Urinary bladder (tissue), 4 donors: ENCODE results near the gene ADPRHL1. TPM values are rescaled to one million over a fixed set of nuclear protein-coding genes. Genes with fewer than 3 reads are reported as not detected.
"Not testable (repeated sequence)": the region's sequence is repeated elsewhere in the genome, so short reads cannot be mapped to it uniquely, and the experiment has no call there.

Experiments used
- DNase-seq: peaks from one replicate; pipeline ENCODE4 v3.0.0-alpha.2; 2015; ENCODE audit errors: extremely low spot score
- H3K27ac ChIP-seq: one replicate; pipeline ENCODE4 v1.5.1; 2013; ENCODE audit warnings: low read depth, mild to moderate bottlenecking, moderate library complexity
- H3K36me3 ChIP-seq: one replicate; pipeline ENCODE4 v1.6.1; 2013; ENCODE audit warnings: mild to moderate bottlenecking, moderate library complexity; ENCODE audit not compliant: insufficient read depth
- H3K4me1 ChIP-seq: one replicate; pipeline ENCODE4 v1.6.1; 2013; ENCODE audit warnings: mild to moderate bottlenecking, moderate library complexity; ENCODE audit not compliant: insufficient read depth
- H3K4me3 ChIP-seq: one replicate; pipeline ENCODE4 v1.5.1; 2013; ENCODE audit warnings: low read depth, low read length
- WGBS: extraction: QIAGEN DNeasy Blood & Tissue Kit; methylation state at CpG from one replicate; pipeline ENCODE4 v1.1.7; 2013; 5-methylcytosine and 5-hydroxymethylcytosine counted together
- polyA plus RNA-seq: library from polyadenylated mRNA; stranded (reverse); fragments of 200-250 nt; gene quantifications from one replicate; pipeline ENCODE4 v1.2.3, GENCODE V29; 2013
- total RNA-seq: library from RNA; depleted of rRNA; stranded (reverse); fragments of >200 nt; gene quantifications from one replicate; pipeline ENCODE4 v1.2.3, GENCODE V29; 2014
- donor health status: healthy with polysubstance abuse.
- donor health status: healthy.

Gene ADPRHL1
- total and polyA plus RNA-seq, 2 donors = 2.6 to 6.0 TPM

DNA sequence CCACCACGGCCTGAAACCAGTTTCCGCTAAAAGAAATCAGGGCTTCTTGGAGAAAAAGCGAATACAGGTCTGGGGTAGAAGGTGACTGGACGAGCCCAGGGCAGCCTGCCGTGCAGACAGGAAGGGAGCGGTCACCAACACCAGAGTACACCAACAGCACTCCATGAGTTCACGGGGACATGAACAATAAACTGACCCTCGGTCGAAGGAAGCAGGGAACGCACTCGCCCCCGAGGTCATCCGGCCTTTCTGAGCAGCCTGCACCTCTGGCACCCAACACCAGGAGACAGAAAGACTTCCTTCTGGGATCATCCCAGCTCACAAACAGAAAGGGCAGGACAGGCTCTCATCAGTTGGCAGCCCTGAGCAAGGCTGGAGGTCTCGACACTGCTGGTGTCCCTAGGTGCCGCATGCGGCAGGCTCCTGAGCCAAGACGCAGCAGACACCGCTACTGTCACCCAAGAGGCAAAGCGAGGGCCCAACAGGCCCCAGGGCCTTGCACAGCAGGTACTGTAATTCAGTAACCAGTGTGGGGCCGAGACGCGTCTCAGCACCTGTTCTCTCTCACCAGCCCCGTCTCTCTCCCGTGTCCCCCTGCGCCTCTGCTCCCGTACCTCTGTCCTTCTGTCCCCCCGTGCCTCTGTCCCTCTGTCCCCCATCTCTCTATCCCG, 19.2 kb upstream of the ADPRHL1 start:
- WGBS = 88% methylated on average over 28 of the region's 28 CpGs
- no peak overlapping the region for H3K4me3 ChIP-seq
- no peaks in the 10 kb centered on the region for H3K4me1 ChIP-seq
- DNase-seq = no peak
- H3K36me3 ChIP-seq = no peaks in the 10 kb centered on the region
- no peak overlapping the region for H3K27ac ChIP-seq

DNA sequence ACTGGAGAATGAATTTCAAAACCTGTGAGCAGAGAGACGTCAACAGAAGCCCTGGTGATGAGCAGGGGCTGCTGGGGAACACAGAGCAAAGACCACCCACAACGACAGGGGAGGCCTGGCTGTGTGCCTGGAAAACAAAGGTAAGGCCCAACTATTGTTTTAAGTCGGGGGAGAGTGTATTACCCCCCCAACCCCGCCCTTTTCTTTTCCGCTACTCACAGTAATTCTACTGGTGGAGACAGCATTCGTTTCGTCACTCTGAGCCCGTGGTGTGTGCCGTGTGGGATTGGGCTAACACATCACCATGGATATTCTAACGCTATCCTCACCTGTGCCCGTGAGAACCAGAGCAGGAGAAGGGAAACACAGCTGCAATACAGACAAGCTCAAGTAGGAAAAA, 18.6 kb upstream of the ADPRHL1 start:
- H3K36me3 ChIP-seq = no peaks in the 10 kb centered on the region
- no peak for DNase-seq
- H3K4me3 ChIP-seq = no peak overlapping the region
- no peaks in the 10 kb centered on the region for H3K4me1 ChIP-seq
- WGBS = 86% methylated on average over 11 of the region's 11 CpGs
- H3K27ac ChIP-seq = no peak overlapping the region

DNA sequence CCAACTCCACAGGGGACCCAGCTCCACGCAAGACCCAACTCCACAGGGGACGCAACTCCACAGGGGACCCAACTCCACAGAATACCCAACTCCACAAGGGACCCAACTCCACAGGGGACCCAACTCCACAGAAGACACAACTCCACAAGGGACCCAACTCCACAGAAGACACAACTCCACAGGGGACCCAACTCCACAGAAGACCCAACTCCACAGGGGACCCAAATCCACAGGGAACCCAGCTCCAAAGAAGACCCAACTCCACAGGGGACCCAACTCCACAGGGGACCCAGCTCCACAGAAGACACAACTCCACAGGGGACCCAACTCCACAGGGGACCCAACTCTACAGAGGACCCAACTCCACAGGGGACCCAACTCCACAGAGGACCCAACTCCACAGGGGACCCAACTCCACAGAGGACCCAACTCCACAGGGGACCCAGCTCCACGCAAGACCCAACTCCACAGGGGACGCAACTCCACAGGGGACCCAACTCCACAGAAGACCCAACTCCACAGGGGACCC, 17.4 kb upstream of the ADPRHL1 start:
- not testable (repeated sequence) for DNase-seq, H3K36me3 ChIP-seq, H3K27ac ChIP-seq, H3K4me3 ChIP-seq, H3K4me1 ChIP-seq
- WGBS = 98% methylated on average over 4 of the region's 4 CpGs

DNA sequence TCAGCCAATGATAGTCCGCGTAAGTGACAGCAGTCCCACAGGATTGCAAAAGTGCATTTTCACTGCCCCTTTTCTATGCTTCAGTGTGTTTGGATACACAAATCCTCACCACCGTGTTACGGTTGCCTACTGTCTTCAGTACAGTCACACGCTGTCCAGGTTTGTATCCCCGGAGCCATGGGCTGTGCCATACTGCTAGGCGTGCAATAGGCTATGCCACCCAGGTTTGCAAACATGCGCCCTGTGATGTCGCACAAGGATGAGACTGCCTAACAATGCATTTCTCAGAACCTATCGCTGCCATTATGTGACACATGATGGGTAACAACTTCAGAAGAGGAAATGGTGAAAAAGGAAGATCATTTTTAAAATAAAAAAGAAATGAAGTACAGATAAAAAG, 16.8 kb upstream of the ADPRHL1 start:
- H3K27ac ChIP-seq = no peak overlapping the region
- WGBS = 96% methylated on average over 10 of the region's 10 CpGs
- no peak for DNase-seq

DNA sequence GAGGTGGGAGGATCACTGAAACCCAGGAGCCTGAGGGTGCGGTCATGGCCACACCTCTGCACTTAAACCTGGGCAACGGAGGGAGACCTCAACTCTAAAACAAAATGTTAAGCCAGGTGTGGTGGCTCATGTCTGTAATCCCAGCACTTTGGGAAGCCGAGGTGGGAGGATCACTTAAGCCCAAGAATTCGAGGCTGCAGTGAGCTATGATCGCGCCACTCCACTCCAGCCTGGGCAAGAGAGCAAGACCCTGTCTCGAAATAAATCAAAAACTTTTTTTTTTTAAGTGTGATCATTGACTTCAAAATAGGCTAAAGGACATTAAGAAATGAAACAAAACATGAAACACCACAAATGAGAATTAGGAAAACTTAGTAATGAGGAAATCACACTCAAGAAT, 16.3 kb upstream of the ADPRHL1 start:
- no peaks in the 10 kb centered on the region for H3K36me3 ChIP-seq
- no peak overlapping the region for H3K4me3 ChIP-seq
- WGBS = 93% methylated on average over 7 of the region's 7 CpGs
- no peaks in the 10 kb centered on the region for H3K4me1 ChIP-seq
- no peak for DNase-seq
- no peak overlapping the region for H3K27ac ChIP-seq

More for the DNA sequence above, 16.8 kb upstream of the ADPRHL1 start:
- Histone ChIP-seq H3K36me3 (no peaks in the 10 kb centered on the region), H3K4me1 (no peaks in the 10 kb centered on the region), H3K4me3 (no peak overlapping the region)

DNA sequence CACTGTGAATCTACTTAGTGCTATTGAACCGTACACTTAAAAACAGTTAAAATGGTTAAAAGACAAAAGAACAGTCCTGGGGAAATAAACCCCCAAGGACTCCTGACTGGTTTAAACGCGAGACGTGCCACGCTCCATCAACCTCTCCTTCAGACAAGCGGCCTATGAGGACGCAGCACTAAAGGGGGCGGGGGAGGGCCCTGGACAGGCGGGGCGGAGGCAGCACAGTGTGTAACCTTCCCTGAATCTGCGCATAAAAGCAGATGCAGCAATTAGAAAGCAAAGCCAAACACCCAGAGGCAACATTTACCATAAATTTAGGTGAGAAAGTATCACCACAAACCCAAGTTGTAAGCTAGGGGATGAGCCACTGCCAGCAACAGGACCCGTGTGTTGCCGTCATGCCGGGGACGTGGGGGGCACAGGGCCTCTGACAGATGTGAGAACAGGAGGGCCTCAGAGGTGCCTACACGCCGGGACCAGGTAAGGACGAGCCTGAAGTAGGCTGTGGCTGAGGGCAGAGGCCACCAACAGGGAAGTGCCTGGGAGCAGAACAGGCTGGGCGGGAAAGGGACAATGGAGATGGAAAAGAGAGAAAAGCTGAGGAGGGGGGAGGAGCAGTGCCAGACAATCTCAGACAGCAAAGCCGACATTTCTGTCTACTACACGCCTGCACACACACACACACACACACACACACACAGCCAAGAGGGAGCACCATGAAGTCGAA, 15.3 kb upstream of the ADPRHL1 start:
- WGBS = 84% methylated on average over 22 of the region's 22 CpGs
- Histone ChIP-seq H3K4me1 (no peaks in the 10 kb centered on the region), H3K27ac (no peak overlapping the region), H3K4me3 (no peak overlapping the region), H3K36me3 (no peaks in the 10 kb centered on the region)
- no peak for DNase-seq

DNA sequence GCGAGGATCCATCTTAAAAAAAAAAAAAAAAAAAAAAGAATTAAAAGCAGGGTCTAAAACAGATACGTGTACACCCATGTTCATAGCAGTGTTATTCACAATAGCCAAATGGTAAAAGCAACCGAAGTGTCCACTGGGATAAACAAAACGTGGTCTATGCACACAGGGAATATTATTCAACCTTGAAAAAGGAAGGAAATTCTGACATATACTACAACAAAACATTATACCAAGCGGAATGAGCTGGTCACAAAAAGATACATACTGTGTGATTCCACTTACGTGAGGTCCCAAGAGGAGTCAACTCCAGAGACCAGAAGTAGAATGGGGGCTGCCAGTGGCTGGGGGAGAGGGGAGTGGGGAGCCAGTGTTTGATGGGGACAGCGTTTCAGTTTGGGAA, 14.7 kb upstream of the ADPRHL1 start:
- H3K27ac ChIP-seq = no peak overlapping the region
- DNase-seq = no peak
- no peak overlapping the region for H3K4me3 ChIP-seq
- H3K36me3 ChIP-seq = no peaks in the 10 kb centered on the region
- no peaks in the 10 kb centered on the region for H3K4me1 ChIP-seq
- 89% methylated on average over 7 of the region's 7 CpGs for WGBS

DNA sequence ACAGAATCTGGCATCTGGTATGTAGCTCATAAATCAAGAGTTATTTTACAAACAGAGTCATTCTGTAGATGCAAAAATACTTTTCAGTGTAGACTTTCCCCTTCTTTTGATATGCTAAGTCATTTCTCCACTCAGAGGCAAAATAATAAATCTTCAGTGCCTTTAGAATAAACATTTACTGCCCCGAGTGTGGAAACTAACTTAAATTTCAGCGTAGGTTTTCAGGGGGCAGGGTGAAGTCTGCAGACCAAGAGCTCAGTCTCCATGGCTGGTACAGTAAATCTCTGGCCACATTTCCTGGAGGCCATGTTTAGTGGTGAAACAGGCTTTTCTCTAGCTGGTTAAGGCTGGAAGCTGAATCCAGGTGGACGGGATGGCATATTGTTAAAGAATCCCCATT, 13.1 kb upstream of the ADPRHL1 start:
- no peak for DNase-seq
- Histone ChIP-seq H3K36me3 (no peaks in the 10 kb centered on the region), H3K4me1 (no peaks in the 10 kb centered on the region), H3K27ac (no peak overlapping the region), H3K4me3 (no peak overlapping the region)
- WGBS = 61% methylated on average over 3 of the region's 3 CpGs

DNA sequence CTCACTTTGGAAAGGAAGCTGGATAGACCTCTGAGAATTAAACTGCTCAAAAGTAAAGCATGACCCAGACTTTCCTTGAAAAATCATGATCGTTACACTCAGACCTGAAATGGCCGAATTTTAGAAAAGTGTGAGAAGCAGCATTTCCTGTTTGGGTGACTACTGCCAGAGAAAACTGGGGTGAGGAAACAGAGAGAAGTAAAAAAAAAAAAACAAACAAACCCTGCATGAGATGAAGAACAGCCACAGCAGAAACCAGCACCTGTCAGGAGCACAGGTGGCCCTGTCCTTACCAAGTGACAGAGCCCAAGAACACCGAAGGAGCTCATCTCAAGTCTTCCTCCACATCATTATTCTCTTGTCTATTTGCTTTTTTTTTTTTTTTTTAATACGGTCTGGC, 12.0 kb upstream of the ADPRHL1 start:
- Histone ChIP-seq H3K27ac (no peak overlapping the region), H3K36me3 (no peaks in the 10 kb centered on the region), H3K4me3 (no peak overlapping the region), H3K4me1 (no peaks in the 10 kb centered on the region)
- WGBS = 77% methylated on average over 4 of the region's 4 CpGs
- no peak for DNase-seq

DNA sequence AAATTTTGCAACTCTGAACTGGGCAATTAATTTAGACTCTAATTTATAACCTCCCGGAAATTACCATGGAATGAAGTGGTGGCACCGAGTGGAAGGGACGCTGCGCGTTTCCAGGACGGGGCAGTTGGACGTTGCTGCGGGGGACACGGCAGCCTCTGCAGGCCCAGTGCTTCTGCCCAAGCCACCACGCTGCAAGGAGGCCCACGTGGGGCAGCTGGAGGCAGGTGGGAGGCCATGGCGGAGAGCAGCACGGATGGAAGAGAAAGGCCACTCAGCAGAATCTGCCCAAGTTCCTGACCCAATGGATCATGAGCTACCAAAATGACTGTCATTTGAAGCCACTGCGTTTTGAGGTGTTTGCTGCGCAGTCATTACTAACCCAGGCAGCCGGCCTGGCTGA, 11.2 kb upstream of the ADPRHL1 start:
- Histone ChIP-seq H3K4me1 (no peaks in the 10 kb centered on the region), H3K27ac (no peak overlapping the region), H3K36me3 (peaks cover 2% of the 10 kb centered on the region), H3K4me3 (no peak overlapping the region)
- 92% methylated on average over 16 of the region's 16 CpGs for WGBS
- DNase-seq = no peak

DNA sequence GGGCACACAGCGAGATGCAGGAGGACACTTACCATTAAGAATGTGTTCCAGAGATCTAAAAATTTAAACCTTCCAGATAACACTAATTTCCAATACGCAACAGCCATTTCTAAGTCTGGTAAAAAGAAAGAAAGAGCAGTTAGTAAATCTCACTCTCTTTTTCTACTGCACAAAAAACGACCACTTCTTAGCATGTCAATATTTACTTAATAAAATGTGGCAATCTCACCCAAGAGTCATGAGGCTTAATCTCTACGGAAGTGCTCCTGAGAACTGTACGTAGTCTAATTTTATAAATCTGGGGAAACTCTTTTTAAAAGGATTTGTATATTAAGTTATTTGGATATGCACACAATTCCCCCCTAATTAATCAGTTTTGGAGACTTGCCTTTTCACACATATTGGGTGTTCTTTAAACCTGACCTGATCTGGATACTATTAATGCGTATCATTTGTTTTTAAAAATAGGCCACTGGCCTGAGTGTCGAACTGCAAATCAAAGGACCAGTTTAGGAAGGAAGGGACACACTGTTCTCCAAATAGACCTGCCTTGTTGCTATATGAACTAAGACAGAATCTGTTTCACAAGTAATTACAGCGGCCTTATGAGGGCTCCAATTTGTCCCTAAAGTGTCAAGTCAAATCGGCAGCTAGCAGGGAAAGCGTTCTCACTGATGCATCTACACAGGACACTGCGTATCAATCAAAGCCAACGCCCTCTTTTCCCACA, 7.9 kb upstream of the ADPRHL1 start:
- H3K27ac ChIP-seq = no peak overlapping the region
- WGBS = 93% methylated on average over 12 of the region's 12 CpGs
- no peak overlapping the region for H3K4me3 ChIP-seq
- no peak for DNase-seq
- H3K4me1 ChIP-seq = no peaks in the 10 kb centered on the region
- H3K36me3 ChIP-seq = peaks cover 2% of the 10 kb centered on the region

DNA sequence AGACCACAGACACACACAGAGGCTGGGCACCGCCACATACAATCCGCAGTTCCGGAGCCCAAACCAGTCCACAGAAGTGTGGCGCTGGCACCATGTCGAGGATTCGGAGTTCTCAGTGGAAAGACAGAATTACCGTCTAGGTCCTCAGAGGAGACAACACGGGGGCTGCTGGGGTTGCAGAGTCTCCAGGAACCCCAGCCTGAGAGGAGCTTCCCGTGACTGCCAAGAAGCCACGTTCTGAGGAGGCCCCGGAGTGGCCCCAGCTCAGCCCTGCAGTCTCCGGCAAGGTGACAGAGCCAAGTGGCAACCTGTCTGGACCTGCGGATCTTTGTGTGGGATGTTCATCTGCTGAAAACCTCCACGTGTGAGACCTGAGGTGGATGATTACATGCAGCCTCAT, 7.3 kb upstream of the ADPRHL1 start:
- no peak overlapping the region for H3K27ac ChIP-seq
- 94% methylated on average over 14 of the region's 14 CpGs for WGBS
- no peak overlapping the region for H3K4me3 ChIP-seq
- no peak for DNase-seq
- no peaks in the 10 kb centered on the region for H3K4me1 ChIP-seq
- peaks cover 2% of the 10 kb centered on the region for H3K36me3 ChIP-seq

DNA sequence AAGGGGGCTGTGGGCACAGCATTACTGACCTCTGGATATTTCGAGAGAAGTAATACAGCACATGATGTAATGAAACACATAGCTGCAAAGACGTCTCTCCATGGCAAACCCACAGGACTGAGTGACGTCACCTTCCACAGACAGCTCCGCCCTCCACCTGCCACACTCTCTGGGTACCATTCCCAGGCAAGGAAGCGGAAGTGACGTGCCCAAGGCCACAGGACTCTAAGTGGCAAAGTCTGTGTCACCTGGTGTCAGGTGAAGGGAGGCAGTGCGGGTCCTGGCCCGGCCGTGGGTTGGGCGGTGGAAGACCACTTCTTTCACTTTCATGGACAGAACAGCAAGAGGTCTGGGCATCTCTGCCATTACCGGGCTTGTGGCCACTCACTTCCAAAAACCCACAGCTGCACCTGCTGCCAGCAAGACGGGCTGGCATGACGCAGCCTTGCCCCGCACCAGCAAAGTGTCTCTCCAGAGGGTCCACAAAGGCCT, 6.8 kb upstream of the ADPRHL1 start:
- no peaks in the 10 kb centered on the region for H3K4me1 ChIP-seq
- no peak overlapping the region for H3K4me3 ChIP-seq
- peaks cover 2% of the 10 kb centered on the region for H3K36me3 ChIP-seq
- no peak overlapping the region for H3K27ac ChIP-seq
- 96% methylated on average over 14 of the region's 14 CpGs for WGBS
- no peak for DNase-seq
